Astrocyte of the cerebellum (primary cell): ENCODE measurements around the gene FOXB1.

Experiments
- DNase-seq: peaks from one replicate; pipeline ENCODE4 v3.0.0-alpha.2; 2011; ENCODE audit warnings: low read depth
- H3K4me3 ChIP-seq: 2 replicates; pipeline ENCODE4 v1.5.1; 2011; ENCODE audit warnings: mild to moderate bottlenecking, low read depth, low read length, moderate library complexity
- CTCF ChIP-seq: IDR thresholded peaks from 2 replicates; pipeline ENCODE4 v1.5.1; 2012; ENCODE audit warnings: low read length, low read depth, moderate library complexity, mild to moderate bottlenecking; ENCODE audit errors: missing control alignments
- in situ Hi-C: cut with HindIII; loops from 2 replicates; pipeline ENCODE4 v1.10.0; 2017; ENCODE audit warnings: low sequenced_read_pairs

Gene FOXB1

GRCh38 chr15:59966262-59966661, 37.8 kb upstream of the FOXB1 start:
- in situ Hi-C loops = loop anchor here (5.0 kb wide), 1 partner anchor 61 kb away; no protein-coding TSS in a partner anchor
- no peak for TF ChIP-seq CTCF
- no peak overlapping the region for H3K4me3 ChIP-seq
- no peak for DNase-seq

GRCh38 chr15:59968314-59968713, 35.8 kb upstream of the FOXB1 start:
- DNase-seq = no peak
- H3K4me3 ChIP-seq = no peak overlapping the region
- in situ Hi-C loops = loop anchor here (5.0 kb wide), 1 partner anchor 59 kb away; no protein-coding TSS in a partner anchor
- TF ChIP-seq CTCF = no peak

DNA sequence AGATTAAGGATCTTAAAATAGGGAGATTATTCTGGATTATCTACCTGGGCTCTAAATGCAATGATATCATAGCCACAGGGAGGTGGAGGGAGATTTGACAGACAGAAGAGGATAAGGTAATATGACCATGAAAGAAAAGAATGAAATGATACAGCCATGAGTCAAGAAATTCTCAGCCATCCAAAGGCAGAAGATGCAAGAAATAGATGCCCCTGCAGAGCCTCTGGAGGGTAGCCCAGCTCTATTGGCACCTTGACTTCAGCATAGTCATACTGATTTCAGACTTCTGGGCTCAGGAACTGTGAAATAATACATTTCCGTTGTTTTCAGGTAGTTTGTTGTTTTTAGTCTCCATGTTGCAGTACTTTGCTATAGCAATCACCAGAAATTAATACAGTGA, 31.9 kb upstream of the FOXB1 start:
- in situ Hi-C loops = no loop called here

DNA sequence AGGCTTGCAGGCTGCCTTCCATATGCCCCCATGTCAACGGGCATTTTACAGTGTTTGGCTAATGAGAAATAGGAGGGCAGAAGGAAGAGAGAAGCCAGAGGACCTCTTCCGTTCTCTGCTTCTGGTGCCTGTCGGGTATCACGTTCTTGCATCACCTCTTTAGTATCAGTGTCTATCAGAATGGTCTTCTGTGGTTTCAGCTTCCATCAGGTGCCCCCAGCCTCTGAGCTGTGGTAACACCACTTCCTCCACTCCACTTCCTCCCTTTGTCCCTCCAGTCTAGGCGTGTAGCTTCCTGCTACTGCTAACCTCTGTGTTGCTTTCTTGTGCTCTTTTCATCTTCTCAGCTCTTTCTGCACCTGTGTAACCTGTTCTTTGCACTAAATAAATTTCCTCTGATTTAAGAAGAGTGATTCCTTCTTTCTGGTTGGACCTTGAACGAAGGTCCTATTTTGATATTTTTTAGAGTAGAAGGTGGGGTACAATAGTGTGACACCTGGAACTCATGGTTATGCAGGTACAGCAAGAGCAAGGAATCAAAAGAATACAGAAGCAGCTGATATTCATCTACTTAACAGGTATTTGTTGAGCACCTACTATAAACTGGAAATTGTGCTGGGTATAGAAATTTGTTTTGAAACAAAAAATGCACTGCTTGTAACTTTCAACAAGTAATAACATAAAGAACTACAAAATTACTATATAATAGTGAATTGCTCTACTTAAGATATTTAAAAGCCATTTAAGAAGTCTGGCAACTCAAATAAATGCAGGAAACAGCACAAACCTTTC, 27.4 kb upstream of the FOXB1 start:
- no peak for DNase-seq
- no peak for TF ChIP-seq CTCF
- in situ Hi-C loops = no loop called here
- no peak overlapping the region for H3K4me3 ChIP-seq

More for the DNA sequence above, 31.9 kb upstream of the FOXB1 start:
- TF ChIP-seq CTCF = no peak
- DNase-seq = no peak
- no peak overlapping the region for H3K4me3 ChIP-seq

DNA sequence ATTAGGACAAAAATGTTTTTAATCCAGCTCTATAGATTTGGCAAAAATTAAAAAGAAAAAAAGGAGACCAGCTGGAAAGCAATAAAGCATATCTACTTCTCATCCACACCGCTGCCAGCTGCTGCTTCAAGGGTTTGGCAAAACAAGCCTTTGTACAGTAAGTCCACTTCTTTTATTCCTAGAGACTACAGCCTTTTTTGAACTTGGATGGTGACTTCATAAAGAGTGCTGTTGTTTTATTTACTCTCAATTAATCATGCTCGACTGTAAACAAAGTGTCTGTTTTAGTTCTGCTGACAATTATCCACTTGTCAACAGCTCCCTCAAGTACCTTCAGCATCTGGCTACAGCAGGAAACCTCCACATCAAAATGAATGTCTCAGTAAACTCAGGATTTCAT, 12.3 kb upstream of the FOXB1 start:
- TF ChIP-seq CTCF = no peak
- in situ Hi-C loops = no loop called here
- no peak for DNase-seq
- no peak overlapping the region for H3K4me3 ChIP-seq

DNA sequence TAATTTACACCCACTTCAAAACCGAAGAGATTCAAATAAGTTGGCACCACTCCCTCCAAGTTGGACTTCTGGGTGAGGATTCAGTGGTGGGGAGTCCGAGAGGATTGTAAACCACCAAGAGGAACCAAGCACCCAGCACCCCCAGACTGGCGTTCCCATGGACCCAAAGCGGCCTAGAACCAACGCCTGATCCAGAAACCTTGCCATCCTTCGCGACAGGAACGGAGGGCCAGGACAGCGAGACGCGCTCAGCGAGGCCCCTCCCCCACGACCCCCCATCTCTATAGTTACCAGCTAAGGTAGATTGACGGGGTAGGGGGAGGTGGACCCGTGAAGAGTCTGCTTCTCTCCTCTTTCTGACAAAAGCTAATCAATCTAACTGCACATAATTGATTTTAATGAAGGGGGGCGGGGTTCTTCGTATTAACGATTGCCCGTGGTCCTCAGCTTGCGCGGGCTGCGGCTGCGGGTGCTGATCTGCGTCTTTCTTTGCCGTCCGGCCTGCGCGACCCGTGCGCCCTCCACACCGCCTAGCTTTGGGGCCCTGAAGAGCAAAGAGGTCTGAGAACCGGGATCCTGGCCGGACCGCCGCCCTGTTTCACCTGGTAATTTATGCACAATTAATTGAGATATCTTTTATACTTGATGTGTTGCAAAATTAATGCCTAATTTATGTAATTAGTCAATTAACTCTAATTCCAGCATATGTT, 10.9 kb upstream of the FOXB1 start:
- DNase-seq = no peak
- TF ChIP-seq CTCF = no peak
- in situ Hi-C loops = no loop called here
- no peak overlapping the region for H3K4me3 ChIP-seq
